Occipital lobe (tissue), 2 donors: Measurements from ENCODE around the gene C1orf35. TPM values are rescaled to one million over a fixed set of nuclear protein-coding genes. Genes with fewer than 3 reads are reported as not detected.
A peak's percentile ranks its signal among the peaks of the same experiment; 100 is the strongest.
"Not testable (repeated sequence)": the region's sequence is repeated elsewhere in the genome, so short reads cannot be mapped to it uniquely, and the experiment has no call there.

ENCODE experiments used
- DNase-seq: peaks from one replicate; lab custom pipeline; 2025; lab: John Stamatoyannopoulos, UW
- total RNA-seq: library from RNA; depleted of rRNA; stranded (reverse); fragments of >200 nt; gene quantifications from one replicate; pipeline ENCODE4 v1.2.3, GENCODE V29; 2014

Gene C1orf35
- total RNA-seq, 1 donor from 2014 or later, result 4.1 TPM

DNA sequence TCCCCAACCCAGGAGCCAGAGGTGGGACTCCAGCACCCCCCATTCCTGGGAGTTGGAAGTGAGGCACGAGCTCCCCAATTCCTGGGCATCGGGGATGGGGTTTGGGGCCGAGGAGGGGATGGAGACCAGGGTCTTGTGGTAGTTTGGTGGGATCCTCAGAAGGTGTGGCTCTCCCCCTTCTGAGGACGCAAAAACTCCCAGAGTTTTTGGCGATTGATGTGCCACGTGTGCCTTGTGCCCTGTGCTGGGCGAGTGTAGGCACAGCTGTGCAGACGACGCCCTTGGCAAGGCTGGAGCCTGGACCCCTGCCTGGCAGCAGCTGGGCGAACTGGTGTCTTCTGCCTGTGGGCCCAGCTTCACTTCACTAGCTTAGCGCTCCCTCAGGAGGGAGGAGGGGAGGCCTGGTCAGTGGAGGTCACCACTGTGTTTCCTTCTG lies 39.6 kb upstream of the C1orf35 start:
- DNase-seq, result no peak

DNA sequence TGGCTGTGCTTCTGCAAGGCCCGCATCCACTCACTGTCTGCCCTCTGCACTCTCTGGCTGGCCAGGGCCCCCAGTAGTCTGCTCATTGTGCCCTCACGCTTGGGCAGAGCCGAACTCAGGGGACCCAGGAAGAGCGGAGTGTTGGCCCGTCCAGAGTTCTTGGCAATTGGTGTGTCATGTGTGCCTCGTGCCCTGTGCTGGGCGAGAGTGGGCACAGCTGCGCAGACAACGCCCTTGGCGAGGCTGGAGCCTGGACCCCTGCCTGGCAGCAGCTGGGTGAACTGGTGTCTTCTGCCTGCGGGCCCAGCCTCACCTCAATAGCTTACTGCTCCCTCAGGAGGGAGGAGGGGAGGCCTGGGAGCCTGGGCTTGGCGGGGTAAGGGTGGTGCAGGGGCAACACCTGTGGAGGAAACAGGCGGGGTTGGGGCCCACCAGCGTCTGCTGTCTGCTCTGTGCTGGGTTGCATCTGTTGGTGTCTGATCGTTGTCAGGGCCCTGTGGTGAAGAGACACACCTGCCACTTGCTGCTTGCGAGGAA lies 39.1 kb upstream of the C1orf35 start:
- DNase-seq, result no peak

DNA sequence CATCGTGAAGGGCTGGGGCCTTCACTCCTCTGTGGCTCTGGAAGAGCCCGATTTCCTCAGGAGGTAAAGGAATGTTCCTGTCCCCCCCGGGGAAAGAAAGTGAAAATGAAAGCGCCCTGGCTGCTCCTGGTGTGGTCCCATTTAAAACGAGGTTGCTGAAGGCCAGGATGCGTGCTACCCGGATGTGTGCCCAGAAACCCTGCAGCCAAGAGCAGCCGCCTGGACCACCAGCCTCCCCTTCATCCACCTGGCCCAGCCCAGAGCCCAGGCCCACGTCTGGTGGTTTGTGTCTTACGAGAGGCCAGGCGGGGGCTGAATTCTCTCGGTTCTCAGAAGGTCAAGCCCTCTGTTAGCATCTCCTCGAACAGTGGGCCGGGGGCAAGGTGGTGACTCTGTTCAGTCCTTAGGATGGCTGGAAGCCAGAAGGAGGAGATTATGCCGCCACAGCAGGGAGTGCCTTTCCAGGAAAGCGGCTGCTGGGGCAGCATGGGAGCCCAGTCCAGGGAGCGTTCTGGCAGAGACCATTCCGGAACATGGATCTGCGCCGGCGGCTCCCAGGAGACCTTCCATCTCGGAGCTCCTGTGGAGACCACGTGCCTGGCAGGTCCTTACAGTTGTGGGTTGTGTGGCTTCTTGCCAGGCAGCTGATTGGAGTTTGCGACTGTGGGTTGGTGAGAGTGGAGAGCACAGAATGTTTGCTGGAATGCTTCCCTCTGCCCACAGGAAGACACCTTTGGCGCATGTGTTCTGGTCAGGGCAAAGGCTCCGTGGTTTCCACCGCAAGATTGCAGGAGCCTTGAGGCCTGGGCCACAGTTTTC lies 38.3 kb upstream of the C1orf35 start:
- peak; percentile 31 for DNase-seq

DNA sequence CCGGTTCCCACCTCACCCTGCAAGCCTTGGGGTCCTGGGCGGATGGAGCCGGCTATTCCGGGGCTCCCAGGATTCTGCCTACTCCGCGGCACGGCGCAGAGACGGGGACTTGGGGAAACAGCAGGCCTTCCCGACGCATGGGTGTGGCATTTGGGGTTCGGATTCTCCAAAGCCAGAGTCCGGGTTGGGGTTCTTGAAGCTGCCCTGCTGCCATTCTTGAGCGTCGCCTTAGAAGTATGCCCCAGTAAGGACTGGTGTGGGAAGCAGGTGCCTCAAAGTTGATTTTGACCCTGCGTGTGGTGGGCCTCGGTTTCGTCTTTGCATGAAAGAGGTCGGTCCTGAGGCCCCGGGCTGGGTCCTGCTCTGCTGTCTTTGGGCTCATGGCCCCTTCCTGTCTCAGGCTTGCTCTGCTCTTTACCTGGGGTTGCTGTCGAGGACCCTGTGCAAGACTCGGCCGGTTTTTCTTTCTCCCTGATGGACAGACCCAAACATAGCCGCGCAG lies 37.6 kb upstream of the C1orf35 start:
- DNase-seq, result no peak

DNA sequence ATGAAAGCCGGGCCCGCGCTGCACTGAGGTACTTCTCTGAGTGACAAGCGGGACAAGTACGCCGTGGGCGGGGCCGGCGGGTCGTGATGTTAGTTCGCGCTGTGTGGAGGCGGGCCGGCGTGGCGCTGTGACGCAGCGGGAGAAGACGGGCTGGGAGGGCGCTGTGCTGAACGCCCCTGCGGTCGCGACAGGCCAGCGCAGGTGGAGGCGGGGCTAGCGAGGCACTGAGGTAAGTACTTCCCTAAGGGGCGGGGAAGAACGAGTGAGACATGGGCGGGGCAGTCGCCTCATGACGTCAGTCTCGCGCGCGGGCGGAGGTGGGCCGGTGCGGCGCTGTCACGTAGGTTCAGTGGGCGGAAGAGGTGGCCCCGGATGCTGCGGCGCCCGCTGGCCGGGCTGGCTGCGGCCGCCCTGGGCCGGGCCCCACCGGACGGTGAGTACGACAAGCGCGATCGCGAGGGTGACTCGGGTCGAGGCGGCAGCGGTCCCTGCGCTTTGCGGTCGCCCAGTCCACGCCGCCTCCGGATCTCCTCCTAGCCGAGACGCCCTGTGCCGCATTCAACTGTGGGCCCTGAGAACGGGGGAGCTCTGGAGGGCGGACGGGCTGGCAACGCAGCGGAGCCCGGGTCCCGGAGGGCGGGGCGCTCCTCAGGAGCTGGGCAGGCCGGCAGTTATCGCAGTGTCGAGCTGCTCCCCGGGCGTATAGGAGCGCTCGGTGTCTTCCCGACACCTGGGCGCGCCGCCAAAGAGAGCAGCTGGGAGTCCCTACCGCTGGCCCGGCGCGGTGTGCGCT lies 37.0 kb upstream of the C1orf35 start, which contains the start of gene GUK1:
GUK1 (plus strand) TSS at position 349 of the 793 bp plus-strand sequence; CDS start at position 373, 24 bp downstream.
- peak; percentile 99 for DNase-seq

DNA sequence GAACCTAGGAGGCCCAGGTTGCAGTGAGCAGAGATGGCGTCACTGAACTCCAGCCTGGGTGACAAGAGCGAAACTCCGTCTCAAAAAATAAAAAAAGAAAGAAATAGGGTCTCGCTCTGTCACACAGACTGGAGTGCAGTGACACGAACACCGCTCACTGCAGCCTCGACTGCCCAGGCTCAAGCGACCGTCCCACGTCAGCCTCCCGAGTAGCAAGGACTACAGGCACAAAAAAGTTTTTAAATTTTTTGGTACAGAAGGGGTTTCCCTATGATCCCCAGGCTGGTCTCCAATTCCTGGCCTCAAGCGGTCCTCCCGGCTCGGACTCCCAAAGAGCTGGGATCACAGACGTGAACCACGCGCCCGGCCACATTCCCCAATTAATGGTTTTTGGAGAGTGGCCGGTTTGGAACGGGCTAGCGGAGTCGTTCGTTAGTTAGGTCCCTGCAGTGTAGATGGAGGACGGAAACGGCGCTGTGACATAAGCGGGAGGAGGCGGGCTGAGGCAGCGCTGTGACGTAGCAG lies 36.3 kb upstream of the C1orf35 start:
- no peak for DNase-seq

DNA sequence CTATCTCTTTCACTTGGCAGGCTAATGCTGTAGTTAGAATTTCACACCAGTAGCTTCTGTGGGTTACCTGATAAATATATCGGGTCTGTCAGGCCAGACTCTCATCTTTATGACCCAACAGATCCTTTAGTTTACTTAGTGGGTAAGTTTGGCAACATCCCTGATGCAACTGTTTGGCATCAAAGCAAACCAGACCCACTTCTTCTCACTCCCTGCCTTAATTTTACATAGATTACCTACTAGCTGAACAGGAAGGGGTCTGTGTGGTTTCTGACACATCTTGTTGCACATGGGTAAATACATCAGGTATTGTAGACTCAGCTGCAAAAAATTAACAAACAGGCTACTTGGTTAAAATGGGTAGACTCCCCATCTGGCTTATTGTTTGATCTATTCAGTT lies 33.8 kb upstream of the C1orf35 start:
- DNase-seq, result no peak

DNA sequence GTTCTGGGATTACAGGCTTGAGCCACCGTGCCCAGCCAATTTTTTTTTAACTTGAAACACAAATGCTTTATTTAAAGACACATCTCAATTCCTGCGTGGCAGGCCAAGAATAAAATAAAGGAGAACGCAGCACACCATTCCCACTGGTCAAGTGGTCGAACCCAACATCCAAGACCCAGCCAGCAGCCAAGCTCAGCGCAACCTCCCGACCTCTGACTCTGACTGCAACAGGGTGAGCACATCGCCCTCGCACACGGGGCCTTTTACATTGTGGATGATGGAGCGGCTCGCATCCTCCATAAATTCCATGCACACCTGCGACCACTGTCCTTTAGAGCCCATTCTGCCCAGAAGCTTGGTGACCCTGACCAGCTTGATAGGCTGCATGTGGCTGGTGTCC lies 31.5 kb upstream of the C1orf35 start:
- DNase-seq, result no peak

DNA sequence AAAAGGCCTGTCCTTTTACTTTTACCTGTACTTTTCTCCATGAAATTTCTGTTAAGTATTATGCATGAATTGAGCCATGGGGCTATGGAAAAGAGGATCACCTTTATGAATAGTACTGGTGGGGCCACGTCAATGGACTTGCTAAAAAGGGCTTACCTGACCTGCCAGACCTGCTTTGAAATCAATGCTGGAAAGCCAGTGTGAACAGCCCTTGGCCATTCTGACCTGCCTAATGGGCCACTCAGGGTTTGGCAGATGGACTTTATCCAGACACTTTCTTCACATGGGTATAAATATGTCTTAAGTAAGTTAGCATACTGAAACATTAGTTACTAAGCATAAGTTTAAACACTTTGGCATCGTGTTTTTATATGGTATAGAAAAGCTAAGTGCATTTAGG lies 28.6 kb upstream of the C1orf35 start:
- no peak for DNase-seq

DNA sequence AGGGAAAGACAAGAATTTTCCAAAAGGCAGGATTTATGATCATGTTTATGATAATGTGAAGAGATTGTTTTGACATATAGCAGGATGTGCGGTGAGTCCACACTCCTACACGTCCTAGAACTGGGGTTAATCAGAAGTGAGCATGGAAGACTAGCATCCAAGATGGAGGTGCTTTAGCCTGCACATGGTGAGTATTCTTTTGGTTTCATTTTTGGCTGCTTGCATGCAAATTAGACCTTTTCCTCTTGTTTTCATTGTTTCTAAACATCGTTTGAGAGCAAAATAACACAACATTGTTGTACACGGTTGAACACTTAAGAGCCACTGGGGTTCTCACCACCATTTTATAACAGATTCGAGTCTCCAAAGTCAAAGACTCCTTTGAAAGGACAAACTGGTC lies 22.1 kb upstream of the C1orf35 start:
- no peak for DNase-seq

DNA sequence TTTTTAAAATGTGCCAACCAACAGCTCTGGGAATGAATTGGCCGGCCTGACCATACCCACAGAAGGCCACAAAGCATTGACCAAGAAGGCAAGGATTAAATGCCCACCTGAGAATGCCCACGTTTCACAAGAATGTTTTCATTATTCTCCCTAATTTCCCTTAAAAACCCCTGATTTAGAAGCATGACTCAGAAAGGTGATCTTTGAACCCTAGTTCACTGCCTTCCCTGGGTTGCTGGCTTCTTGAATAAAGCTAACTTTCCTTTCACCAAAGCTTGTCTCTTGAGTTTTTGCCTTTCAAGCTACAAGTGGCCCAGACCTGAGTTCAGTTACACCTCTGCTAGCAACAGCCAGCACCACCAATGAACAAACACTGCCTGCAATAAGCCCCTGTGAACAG lies 20.4 kb upstream of the C1orf35 start:
- no peak for DNase-seq

DNA sequence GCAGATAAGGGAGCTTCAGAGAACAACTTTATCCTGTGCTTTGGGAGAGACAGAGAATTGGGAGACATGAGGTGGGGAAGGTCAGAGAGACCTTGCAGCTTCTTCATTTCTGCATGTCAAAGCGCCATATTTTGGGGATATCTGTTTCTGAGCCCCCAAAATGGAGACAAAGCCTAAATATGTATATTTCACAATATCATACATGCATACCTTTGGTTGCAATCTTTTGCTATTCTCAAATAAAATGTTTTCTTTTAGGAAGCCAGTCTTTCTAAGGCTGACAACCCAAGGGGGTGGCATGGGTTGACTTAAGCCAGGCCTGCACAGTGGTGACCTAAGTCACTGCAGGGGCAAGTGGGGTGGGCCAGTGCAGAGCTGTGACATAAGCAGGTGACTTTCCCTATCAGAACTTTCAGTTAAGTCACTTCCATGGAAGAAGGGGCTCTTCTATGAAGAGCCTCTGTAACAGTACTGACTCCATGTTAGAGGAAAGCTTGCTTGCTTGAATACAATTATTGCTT lies 19.9 kb upstream of the C1orf35 start:
- no peak for DNase-seq

DNA sequence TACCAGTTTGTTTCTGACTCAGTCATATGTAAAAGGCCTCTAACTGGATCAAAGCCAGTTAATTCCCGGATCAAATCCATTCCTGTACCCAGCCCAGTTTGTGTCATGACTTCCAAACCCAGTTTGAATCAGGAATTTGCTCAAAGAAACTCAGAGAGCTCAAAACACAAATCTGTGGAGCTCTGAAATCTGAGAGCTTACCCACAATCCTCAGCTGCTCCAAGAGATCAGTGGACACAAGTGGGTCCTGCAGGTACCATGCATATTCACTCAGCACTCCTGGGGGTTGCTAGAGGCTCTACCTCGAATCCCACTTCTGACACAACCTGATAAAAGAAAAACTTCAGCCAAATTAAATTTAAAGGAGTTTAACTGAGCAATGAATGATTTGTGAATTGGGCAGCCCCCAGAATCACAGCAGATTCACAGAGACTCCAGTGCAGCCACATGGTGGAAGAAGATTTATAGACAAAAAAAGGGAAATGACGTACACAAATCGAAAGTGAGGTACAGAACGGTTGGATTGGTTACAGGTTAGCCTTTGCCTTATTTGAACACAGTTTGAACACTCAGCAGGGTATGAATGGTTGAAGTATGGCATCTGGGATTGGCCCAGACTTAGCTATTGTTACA lies 17.8 kb upstream of the C1orf35 start:
- DNase-seq, result no peak

DNA sequence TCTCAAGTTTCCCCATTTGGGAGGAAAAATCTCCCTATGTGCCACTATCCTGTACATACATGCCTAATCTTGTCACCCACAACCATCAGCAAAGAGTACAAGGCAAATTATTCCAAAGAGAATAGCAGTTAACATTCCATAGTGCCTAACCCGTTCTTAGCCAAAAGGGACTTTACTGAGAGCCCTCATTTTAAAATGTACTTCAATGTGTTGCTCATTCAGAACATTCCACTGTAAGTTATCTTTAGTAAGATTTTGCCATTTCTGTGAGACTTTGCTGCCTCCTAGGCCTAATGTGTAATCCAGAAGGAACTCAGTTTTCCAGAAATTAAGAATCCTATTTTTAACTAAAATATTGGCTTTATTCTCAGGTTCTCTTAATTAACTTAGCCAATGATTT lies 17.2 kb upstream of the C1orf35 start:
- DNase-seq, result no peak

DNA sequence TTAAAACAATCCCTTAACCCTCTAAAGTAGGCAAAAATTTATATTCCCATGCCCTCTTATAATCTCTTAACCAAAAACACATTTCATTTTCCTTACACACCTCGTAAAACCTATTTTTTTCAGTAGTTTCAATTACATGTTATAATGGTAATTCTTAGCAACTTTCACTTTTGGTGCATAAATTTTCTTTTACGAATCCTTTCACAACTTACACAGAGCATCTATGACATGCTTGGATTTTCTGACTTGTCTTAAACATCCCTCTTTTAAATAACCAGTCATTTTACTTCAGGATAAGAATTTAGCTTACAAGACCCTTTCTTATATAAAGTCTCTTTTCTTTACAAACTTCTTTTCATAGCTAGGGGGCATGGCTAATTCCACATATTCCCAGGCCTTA lies 14.9 kb upstream of the C1orf35 start:
- DNase-seq, result no peak

DNA sequence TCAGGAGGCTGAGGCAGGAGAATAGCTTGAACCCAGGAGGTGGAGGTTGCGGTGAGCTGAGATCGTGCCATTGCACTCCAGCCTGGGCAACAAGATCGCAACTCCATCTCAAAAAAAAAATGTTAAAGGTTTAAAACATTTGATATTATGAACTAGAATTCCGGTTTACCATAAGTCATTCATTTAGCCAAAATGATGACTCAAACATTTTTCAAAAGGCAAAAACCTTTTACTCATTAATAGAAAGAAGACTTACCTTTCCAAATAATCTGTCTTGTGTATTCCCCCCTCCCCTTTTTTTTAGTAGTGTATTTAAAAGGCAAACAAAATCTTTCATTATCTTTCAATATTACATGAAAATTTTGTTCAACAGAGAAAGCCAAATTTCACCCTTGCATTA lies 14.2 kb upstream of the C1orf35 start:
- DNase-seq, result no peak

DNA sequence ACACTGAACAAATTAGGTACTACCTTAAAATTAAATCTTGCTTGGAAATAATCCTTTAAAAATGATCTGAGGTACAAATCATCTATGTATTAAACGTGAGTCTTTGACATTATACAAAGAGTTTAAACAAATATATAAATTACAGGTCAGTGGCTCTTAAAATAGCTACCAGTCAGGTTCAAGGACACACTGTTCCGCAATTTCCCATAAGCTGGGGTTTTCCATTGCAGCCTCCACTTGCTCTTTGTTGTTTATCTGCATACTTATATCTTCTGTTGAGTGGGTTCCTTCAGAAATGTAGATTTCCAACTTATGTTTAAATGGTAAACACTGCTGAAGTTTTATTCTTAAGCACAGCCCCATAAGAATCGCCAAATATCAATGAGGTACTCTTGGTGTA lies 11.7 kb upstream of the C1orf35 start:
- no peak for DNase-seq

DNA sequence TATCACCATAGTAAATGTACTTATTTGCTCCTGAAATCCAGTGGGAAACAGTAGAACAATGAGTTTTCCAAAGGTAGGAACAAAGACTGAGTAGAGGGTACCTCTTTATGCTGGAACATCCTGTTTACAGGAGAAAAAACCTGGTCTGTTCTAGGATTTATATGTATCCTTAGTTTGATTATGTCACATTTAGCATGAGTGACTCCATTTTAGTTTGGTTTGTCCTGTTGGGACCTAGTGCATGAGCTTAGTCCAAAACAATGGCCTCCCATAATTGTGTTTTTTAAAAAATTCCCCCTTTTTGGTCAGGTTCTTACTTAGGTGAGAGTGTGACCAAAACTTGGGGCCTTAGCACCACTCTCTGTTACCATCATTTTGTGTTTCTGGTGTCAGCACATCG lies 9.5 kb upstream of the C1orf35 start:
- DNase-seq, result no peak

DNA sequence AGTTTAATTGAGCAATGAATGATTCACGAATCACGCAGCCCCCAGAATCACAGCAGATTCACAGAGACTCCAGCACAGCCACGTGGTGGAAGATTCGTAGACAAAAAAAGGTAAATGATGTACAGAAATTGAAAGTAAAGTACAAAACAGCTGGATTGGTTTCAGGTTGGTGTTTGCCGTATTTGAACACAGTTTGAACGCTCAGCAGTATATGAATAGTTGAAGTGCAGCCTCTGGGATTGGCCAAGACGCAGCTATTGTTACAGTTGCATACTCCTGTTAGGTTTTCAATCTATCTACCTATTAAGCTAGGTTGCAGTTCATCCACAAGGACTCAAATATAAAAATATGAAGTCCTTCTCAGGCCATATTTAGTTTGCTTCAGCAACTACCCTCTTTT lies 9.0 kb upstream of the C1orf35 start:
- DNase-seq, result no peak

DNA sequence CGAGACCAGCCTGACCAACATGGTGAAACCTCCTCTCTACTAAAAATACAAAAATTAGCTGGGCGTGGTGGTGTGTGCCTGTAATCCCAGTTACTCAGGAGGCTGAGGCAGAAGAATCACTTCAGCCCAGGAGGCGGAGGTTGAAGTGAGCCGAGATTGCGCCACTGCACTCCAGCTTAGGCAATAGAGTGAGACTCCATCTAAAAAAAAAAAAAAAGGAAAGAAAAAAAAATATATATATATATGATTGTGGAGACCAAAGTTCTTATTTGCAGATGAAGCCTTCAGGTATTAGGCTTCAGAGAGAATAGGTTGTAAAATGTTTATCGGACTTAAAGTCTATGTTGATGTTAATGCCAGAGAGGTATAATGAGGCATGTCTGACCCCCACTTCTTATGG lies 8.2 kb upstream of the C1orf35 start:
- not testable (repeated sequence) for DNase-seq

DNA sequence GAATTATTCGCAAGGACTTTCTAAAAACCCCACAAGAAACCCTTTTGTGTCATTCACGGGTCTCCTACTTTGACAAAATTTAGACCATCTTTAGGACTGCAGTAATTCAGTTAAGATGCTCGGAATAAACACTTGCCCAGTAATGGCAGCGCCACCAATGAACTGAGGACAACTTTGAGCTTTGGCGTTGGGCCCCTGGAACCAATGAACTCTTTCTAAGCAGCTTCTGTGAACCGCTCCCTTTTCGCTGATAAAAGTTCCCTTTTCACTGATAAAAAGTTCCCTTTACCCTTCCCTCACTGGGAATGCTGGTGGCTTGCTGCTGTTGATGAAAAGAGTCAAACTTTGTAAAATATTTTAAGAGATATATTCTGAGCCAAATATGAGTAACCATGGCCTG lies 7.4 kb upstream of the C1orf35 start:
- no peak for DNase-seq
